Stimulated activated CD8-positive, alpha-beta memory T cell treated with anti-CD3 and anti-CD28 coated beads, Interleukin-7, amount 100 ng/mL, for 24 hours (primary cell): ENCODE measurements around the gene ATP9A.
"Not testable (repeated sequence)": the region's sequence is repeated elsewhere in the genome, so short reads cannot be mapped to it uniquely, and the experiment has no call there.

Source experiments
- DNase-seq: peaks from one replicate; pipeline ENCODE4 v3.0.0-alpha.2; 2020; ENCODE audit warnings: low read depth

The ATP9A gene

DNA sequence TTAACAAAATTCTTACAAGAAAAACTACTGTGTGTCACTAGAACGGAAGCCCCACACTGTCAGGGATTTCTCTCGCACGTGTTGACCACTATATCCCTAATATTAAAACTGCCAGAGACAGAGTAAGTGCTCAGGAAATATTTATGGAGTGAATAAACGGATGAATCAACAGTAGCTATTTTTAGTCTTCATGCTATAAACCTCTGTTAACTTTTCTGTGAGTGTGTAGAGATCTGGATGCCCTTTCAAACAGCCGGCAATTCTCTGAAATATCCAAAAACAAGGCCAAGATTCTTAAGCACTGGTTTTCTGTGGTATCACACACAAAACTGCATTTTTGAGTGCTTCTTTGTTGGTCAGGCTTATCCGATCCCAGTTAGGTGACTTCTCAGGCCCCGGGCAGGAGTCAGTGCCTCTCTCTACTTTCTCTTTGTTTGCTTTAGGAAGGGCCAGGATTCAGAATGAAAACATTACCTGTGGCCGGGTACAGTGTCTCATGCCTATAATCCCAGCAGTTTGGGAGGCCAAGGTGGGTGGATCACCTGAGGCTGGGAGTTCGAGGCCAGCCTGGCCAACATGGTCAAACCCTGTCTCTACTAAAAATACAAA lies 15.7 kb downstream of the ATP9A start:
- DNase-seq, result no peak

DNA sequence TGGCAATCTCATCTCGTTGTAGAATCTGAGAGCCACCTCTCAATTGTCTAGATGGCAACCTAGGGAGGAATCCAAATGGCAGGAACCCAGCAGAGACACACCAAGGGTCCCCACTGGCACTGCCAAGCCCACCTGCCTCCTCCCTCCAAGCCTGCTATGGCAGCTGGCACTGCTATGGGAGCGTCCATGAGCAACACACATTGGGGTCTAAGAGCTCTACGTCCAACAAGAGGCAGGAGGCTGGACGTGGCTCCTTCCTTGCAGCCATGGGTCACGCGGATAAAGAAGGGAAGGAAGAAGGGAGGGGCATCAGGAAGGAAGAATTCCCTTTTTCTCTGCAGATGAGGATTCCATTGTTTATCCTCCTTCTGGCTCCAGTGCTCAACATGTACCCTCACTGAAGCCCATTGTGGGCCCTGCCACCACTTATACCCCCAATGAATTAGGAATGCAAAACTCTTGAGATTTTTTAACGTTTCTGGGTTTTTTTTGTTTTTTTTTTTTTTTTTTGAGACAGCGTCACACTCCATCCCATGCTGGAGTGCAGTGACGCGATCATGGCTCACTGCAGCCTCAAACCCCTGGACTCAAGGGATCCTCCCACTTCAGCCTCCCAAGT lies 17.3 kb downstream of the ATP9A start:
- no peak for DNase-seq

DNA sequence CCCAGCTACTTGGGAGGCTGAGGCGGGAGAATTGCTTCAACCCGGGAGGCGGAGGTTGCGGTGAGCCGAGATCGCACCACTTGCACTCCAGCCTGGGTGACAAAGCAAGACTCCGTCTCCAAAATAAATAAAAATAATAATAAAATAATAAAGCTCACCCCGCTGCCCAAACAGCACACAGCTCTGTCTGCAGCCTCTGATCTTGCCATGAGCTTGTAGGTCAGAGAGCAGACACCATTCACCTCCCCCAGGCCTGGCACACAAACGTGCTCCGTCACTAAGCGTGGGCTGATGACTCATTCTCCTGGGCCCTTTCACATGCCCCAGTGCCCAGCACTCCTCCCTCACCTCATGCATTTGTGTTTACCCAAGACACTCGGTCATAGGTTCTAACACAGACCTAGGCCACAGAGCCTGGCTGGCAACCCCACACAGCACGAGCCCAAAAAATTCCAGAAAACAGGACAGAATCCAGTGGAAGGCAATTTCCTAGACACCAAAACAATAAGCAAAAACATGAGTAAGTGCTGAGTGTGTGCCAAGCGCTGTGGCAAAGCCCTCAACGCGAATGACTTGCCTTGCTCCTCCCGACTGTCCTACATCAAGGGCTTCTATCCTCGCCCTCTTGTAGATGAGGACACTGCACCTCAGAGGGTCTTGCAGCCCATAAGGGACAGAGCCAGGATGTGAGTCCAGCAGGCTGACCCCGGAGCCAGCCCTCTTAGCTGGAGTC lies 18.0 kb downstream of the ATP9A start:
- DNase-seq, result no peak

DNA sequence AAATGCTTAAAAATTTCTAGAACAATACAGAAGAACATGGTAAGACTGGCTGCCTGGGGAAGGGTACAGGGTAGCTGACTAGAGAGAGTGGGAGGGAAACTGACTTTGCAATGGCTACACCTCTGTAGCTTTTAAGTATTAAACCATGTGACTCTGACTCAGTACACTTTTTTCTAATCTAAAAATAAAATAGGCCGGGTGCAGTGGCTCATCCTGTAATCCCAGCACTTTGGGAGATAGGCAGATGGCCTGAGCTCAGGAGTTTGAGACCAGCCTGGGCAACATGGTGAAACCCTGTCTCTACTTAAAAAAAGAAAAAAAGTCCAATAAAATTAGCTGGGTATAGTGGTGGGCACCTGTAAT lies 18.5 kb downstream of the ATP9A start:
- DNase-seq, result no peak

DNA sequence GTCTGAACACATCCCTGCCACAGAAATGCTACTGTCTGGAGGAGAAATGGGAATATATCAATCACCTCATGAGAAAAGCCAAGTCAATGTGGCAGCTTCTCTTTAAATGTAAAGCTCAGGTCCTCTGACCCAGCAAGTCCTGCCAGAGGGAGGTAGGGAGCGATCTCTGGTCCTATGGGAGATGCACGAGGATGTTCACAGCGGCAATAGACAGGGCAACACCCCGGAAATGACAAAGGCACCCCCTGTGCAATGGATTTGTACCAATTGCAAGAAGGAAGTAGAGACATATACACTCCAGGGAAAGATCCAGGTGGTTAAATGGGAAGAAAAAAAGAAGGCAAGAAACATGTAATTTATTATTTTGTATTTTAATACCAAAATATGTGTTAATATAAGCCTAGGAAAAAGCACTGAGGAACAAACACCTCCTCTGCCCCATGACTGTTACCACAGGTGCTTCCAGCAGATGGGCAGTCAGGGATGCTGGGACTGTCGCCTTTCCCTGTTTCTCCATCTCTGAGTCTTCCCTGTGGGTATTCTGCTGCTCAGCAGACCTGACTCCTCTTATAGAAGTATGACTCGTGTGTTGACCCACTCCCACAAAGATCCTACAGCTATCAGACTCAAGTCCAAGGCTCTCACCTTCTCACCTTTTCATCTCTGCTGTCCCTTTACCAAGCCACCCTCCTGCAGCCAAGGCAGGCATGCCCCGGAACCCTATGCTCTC lies 20.8 kb downstream of the ATP9A start:
- DNase-seq, result no peak

DNA sequence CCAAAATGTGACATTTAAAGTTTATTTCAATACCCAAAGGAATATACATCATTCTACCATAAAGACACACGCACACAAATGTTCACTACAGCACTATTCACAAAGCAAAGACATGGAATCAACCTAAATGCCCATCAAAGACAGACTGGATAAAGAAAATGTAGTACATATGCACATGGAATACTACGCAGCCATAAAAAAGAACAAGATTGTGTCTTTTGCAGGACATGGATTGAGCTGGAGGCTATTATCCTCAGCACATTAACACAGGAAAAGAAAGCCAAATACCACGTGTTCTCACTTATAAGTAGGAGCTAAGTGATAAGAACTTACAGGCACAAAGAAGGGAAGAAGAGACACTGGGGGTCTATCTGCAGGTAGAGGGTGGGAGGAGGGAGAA lies 22.4 kb downstream of the ATP9A start:
- no peak for DNase-seq

DNA sequence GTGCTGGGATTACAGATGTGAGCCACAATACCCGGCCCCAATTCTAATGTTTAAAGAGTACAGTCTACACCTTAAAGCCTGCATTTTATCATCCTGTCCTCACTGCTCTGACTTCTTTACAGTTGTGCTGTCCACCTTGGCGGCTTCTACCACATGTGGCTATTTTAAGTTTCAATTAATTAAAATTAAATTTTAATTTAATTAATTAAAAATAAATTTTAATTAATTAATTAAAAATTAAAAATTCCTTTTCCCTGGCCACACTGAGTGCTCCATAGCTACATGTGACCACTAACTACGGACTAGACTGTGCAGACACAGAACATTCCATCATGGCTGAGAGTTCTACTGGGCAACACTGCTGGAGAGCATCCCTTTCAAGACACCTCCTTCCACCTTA lies 27.4 kb downstream of the ATP9A start:
- DNase-seq, result no peak

DNA sequence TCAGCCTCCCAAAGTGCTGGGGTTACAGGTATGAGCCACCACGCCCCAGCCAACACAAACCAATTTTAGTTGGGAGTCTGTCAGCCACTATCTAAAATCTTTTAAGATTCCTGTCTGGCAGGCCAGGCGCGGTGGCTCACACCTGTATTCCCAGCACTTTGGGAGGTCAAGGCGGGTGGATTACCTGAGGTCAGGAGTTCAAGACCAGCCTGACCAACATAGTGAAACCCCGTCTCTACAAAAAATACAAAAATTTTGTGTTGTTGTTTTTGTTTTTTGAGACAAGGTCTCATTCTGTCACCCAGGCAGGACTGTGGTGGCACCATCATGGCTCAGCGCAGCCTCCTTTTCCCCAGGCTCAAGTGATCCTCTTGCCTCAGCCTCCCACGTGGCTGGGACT lies 27.9 kb downstream of the ATP9A start:
- DNase-seq, result not testable (repeated sequence)

DNA sequence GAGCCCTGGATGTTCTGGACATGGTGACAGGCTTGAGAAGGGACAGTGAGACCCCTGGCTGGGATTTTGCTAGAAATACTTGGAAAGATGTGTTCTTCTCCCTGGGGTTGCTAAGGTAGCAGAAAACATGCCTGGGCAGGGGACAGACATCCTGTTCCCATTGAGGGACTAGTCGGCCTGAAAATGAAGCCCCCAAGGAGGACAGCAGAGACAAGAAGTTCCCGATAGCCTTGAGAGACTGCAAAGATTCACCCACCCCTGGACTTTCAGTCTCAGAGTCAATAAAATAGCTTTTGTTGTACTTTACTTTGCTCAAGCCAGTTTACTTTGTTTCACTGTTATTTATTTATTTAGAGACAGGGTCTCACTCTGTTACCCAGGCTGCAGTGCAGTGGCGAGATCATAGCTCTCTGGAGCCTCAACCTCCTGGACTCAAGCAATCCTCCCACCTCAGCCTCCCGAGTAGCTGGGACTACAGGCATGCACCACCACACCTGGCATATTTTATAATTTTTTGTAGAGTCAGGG lies 28.4 kb downstream of the ATP9A start:
- no peak for DNase-seq

DNA sequence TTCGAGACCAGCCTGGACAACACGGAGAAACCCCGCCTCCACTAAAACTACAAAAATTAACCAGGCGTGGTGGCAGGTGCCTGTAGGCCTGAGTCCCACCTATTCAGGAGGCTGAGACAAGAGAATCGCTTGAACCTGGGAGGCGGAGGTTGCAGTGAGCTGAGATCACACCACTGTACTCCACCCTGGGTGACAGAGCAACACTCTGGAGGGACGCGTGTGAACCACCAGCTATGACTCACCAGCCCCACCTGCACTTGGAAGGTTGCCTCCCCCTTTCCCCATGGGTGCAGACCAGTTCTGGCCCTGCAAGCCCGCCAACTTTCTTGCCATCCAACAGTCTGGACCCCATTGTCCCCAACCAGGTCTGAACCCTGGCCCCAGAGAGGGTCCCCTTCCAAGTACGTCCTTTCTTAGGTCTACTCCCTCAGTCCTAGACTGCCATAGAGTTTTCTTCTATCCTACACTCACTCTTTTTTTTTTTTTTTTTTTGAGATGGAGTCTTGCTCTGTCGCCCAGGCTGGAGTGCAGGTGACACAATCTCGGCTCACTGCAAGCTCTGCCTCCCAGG lies 29.2 kb downstream of the ATP9A start:
- DNase-seq, result no peak

DNA sequence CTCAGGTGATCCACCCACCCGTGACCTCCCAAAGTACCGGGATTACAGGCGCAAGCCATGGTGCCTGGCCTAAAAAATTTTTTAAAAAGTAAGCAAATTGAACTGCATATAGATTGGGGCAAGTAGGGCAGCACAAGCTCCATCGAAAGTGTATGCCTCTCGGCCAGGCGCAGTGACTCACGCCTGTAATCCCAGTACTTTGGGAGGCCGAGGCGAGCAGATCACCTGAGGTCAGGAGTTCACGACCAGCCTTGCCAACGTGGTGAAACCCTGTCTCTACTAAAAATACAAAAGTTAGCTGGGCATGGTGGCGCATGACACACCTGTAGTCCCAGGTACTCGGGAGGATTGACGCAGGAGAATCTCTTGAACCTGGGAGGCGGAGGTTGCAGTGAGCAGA lies 29.9 kb downstream of the ATP9A start:
- not testable (repeated sequence) for DNase-seq

DNA sequence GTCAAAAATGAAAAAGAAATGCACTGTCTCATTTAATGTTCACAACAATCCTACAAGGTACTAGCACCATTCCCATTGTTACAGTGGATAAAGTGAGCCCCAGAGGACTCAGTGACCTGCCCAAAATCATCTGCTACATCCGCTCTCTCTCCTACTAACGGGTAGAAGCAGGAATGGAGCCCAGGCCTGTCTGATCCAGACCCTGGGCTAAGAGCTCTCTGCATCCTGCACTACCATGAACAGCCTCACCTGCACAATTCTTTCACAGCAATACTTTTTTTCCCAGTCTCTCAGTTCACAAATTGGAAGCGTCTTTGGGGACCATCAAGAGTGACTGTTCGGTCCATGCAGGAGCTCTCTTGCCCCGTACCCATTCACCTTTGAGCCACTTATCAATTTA lies 31.2 kb downstream of the ATP9A start:
- no peak for DNase-seq

DNA sequence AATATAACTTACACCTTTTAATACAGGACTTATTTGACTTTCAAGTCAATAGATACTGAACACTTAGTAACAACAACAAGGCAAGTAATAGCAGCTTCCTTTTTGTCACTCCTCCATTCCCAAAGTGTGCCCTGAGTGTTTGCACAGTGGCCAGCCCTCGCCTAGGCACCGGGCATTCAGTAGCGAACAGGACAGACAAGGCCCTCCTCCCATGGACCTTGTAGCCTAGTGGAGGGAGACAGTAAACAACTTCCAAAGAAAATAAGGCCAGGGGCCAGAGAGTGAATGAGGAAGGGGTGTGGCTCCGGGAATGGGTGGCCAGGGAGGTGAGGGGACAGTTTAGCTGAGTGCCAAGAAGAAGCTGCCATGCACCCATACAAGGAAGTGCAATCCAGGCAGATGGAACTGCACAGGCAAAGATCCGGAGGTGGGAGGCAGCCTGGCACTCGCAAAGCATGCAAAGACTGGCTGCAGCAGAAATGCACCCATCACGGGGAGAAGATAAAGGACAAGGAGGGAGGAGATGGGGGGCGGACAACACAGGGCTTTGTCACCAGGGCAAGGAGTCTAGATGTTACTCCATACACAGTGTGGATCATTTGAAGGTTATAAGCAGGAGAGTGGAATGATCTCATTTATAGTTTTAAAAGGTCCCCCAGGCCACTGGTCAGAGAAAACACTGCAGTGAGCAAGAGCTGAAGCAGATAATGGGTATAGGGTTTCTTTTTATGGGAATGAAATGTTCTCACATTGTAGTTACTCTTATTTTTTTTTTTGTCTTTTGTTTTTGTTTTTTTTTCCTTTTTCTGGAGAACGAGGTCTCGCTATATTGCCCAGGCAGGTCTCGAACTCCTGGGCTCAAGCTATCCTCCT lies 32.2 kb downstream of the ATP9A start:
- no peak for DNase-seq

DNA sequence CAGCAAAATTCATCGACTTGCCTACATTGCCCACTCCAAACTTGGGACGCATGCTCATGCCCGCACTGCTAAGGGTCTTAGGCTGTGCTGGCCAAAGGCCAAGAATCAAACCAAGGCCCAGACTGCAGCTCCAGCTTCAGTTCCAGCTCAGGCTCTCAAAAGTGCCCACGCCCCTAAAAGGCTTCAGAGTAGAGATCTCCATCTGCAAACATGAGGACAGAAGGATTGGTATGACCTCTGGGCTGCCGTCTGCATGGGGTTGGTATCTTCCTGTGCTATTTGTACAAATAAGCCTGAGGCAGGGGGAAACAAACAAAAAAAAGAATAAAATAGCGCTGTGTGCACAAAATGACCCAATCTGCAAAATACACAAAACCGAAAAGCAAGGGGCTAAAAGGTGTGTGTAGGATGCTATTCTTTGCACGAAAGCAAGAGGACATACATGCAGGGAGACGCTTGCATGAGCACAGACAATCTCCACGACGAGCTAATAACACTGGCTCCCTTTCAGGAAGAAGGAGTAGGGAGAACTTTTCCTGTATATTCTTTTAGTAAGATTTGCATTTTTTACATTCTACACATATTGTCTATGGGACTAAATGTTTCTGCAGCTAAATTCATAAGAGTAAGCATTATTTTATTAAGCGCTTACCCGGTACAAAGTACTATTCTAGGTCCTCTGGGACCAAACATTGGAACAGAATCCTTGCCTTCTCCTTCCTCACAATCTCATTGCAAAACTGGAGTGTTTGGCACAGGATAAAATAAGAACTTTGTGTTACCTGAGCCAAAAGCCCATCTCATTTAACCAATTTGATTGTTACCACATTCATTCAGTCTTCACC lies 33.1 kb downstream of the ATP9A start:
- DNase-seq, result no peak

DNA sequence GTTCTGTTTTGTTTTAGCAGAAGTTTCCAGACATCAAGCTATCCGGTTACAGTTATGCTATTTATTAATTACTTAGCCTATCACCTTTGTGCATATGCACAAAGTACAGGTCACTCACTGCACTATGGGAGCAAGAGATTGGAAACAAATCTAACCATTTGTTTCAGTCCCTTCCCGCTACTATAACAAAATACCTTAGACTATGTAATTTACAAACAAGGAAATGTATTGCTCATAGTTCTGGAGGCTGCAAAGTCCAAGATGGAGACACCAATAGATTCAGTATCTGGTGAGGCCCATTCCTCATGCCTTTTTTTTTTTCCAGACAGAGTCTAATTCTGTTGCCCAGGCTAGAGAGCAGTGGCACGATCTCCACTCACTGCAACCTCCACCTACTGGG lies 35.1 kb downstream of the ATP9A start:
- DNase-seq, result no peak

DNA sequence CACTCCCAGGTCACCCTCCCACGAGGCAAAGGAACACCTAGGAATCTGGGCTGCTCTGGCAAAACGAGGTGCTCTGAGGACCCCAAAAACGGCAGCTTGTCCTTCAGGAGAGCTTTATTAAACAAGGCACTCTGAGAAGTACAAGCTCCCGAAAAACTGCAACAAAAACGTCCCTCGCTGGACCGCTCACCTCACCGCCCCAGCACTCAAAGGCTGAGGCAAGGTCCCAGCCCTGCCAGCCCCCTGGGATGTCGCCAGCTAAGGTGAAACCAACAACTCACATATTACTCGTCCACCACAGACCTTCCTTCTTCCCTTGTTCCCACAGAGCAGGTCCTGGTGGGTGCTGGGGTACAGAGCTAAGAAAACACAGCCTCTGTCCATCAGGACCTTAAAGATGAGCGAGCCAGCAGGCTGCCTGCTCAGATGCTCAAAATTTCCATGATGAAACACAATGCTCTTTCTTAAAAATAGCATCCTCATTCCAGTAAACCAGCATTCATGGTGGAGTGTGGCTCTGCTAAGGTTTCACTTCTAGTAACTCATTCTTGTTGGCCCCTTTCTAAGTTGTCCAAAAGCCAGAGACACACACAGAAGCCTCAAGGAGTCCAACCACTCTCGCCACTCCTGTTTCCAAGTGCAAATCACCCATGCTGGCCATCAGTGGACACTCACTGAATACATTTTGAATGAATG lies 35.9 kb downstream of the ATP9A start:
- DNase-seq, result no peak

DNA sequence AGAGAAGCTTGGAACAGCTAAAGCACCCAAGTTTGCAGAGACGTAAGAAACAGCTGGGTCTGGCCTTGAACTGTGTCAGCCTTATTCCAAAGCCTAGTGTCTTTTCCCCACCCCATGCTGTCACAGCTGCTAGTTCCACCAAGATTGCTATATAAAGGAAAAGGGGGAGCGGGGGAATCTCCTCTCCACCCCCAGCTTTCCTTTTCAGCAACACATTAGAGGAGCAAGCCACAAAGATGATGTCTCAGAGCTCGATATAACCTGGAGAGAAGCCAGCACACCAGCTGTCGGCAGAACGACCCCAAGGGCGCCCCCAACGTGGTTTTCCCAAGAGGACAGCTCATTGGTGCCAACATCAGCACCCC lies 36.5 kb downstream of the ATP9A start:
- no peak for DNase-seq

DNA sequence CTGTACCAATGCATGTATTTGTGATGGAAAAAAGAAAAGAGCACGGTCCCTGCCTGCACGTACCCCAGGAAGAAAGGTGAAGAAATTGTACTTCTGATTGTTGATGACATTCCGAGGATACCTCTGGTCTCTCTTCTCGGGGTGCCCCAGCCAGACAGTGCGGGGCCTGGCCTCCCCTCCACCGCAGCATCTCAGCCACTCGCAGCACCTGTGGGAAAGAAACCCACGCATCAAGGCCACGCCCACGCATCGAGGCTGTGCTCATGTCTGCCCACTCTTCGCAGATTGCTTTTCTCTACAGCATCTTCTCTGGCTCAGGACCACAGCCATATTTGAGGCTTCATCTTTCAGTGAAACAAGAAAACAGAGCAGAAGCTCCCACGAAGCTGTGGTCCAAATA lies 38.4 kb downstream of the ATP9A start:
- DNase-seq, result no peak

DNA sequence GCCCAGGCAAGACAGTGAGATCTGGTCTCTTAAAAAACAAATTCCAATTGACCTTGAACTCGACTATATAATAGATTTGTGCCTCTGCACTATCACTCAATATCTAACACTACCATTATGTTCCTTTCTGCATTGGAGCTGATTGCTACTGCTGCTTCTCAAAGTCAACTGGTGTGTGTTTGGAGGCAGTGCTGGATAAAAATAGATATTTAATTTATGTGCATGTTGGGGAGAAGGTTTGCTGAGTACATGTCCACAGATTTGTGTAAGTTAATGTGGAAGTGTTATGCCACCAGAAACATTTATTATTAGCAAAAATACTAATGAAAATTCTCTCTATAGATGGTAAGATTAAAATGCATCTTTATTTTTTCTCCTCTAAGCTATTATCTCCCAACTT lies 39.5 kb downstream of the ATP9A start:
- no peak for DNase-seq

DNA sequence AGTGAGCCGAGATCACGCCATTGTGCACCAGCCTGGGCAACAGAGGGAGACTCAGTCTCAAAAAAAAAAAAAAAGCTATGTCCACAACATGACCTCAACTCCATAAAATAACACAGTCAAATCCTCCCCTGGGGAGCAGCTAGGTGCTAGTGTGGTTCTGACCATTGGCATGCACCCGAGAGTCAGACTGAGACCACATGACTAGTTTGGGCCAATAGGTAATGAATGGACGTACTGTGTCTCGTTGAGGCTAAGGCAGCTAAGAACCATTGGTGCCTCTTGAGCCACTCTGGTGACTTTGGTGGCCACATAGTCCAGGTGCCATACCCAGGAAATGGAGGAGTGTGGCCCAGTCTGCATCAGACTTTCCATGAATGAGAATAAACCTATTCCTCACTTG lies 40.3 kb downstream of the ATP9A start:
- no peak for DNase-seq
